ENCODE measurements around the gene MORN1.

GRCh38 chr1:2352341-2352896, 38.9 kb downstream of the MORN1 start:
- TF ChIP-seq CTCF (IDR thresholded peaks at IDR 0.05): no peak
- no peak for TF ChIP-seq POLR2A (IDR thresholded peaks at IDR 0.05)
